HG03045 (cell line): Measurements from ENCODE around the gene PARD6G.

Source experiments
- ATAC-seq: cut with Tn5 transposase; IDR thresholded peaks from one replicate; pipeline ENCODE4 v1.9.1; 2021; ENCODE audit warnings: mild to moderate bottlenecking, moderate library complexity; ENCODE audit not compliant: unreplicated experiment

Gene PARD6G

DNA sequence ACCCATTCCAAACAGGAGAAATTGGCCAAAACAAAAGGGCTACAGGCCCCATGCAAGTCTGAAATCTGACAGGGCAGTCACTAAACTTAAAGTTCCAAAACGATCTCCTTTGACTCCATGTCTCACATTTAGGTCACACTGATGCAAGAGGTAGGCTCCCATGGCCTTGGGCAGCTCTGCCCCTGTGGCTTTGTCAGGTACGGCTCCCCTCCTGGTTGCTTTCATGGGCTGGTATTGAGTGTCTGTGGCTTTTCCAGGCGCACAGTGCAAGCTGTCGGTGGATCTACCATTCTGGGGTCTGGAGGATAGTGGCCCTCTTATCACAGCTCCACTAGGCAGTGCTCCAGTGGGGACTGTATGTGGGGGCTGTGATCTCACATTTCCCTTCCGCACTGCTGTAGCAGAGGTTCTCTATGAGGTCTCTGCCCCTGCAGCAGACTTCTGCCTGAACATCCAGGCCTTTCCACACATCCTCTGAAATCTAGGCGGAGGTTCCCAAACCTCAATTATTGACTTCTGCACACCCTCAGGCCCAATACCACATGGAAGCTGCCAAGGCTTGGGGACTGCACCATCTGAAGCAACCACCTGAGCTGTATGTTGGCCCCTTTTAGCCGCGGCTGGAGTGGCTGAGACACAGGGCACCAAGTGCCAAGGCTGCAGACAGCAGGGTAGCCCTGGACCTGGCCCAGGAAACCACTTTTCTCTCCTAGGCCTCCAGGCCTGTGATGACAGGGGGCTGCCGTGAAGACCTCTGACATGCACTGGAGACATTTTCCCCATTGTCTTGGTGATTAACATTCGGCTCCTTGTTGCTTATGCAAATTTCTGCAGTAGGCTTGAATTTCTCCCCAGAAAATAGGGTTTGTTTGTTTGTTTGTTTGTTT, 28.7 kb downstream of the PARD6G start:
- no peak for ATAC-seq

DNA sequence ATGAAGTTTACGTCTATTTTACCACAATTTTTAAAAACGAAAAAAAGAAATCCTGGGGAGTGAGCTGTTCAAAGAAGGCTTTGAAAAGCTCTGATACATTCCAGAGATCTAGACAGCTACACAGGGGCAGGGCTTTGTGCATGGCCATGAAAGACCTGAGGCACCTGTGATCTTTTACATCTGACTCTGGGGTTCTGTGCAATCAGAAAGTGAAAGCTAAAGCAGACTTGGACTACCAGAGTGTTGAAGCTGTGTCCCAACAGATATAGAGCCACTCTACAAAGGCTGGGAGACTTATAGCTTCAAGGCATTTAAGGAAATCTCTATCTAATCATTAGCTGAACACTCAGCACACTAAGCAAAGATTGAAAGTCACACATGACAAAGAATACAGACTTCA, 34.1 kb downstream of the PARD6G start:
- no peak for ATAC-seq

DNA sequence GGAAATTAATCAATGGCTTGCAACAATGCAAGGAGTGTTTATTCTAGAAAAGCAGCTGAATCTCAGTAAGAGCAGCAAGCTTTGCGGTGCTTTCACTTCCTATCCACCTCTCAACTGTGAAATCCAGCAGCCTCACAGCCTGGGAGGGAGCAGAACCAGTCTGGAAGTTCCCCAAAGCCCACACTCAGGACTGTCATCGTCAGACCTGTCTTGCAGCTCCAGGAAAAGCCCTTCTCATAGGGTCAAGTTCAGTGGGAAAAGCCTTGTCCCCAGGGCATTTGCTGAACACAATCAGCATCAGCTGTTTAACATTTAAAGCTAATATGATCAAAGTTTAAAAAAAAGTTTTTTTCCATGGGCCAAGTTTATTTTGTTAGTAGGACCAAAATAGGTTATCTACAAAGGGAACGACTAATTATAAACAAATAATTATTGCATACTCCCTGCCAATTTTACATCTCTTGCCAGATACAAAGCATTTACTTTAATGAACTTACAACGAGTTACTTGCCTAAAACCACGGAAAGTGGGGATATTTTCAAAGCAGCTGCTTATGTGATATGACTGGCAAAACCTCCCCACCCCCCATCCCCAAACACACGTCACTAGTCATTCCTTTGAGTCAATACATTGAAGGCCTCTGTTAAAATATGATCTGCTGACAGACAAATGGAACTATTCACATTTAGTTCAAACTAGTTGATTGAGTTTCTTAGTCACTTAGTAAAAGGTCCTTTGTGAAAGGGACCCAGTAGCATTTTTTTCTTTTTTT, 36.8 kb downstream of the PARD6G start:
- ATAC-seq: peak; percentile 81

DNA sequence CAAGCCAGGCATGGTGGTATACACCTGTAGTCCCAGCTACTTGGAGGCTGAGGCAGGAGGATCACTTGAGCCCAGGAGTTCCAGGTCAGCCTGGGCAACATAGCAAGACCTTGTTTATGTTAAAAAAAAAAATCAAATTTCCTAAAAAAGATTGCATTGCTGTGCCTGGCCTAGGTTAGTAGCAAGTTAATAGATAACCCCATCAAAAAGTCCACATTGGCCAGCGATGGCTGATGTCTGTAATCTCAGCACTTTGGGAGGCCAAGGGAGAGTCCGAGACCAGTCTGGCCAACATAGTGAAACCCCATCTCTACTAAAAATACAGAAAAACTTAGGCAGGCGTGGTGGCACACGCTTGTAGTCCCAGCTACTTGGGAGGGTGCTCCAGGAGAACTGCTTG, 38.7 kb downstream of the PARD6G start:
- no peak for ATAC-seq

DNA sequence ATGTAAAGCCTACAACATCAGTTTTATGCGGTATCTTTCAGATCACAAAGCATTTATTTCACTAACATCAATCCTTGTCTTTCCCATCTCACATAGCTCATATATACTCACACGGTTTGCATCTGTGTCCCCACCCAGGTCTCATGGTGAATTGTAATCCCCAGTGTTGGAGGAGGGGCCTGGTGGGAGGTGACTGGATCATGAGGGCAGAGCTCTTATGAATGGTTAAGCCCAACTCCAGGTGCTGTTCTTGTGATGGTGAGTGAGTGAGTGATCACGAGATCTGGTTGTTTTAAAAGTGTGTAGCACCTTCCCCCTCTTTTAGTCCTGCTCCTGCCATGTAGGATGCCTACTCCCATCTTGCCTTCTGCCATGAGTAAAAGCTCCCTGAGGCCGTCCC, 42.0 kb downstream of the PARD6G start:
- ATAC-seq: no peak

DNA sequence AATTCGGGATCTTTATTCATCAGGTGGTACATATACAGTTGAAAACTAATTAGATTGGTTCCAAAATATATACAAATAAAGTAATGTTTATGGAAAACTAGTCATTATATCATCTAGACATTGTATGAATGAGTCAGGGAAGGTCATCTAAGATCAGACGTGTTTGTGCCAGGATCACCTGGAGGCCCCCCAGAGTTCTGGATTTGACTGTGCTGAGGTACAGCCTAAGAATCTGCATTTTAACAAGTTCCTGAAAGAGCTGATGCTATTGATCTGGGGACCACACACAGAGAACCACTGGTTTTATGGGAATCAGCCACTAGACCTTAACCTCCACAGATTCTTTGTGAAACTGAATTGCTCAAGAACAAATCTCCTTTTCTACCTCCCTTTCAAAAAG, 43.2 kb downstream of the PARD6G start:
- ATAC-seq: no peak

DNA sequence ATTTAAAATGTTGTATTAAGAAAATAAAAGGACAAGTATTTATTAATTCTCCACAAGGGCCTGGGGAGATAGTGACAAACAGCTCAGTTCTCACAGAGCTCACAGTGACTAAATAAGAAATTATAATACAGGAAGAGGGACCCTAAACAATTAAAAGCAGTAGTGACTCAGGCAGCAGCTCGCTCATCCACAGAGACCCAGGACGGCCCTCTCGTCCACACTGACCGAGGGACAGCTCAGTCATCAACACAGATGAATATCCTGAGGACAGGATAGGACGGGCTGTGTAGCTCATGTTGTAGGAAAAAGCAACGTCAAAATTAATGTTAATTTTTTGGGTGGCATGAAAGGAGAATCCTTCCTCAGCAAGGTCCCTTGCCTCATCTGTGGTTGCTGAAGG, 44.1 kb downstream of the PARD6G start:
- ATAC-seq: no peak

DNA sequence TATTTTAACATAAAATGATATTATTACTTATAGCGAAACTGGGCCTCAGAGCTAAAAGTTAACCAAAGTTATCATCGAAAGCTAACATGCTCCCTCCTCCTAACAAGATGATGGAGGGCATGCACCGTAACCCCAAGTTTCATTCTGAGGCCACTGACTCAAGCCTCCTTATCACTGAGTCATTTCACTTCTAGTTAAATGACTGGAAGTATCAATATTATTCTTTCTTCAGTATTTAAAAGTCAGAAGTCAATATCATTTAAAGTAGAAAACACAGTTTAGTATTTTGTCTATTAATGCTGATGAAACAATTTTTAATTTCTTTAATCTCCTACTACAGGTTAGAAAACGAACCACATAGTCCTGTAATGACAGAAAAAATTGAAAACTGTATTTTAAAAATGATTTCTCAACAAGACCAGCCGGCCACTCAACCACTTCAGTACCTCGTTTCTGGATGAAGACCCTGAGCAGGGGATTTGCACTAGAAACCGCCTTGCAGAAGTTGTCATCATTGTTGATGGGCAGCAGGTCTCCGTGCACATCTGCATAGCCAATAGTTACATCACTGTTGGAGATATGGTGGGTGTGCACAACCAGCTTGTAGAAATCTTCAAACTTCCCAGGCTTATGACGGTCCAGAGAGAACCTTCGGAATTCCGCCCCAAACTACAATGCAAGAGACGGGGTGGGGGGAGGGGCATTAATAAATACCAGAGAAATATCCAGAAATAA, 44.9 kb downstream of the PARD6G start:
- ATAC-seq: peak; percentile 75

DNA sequence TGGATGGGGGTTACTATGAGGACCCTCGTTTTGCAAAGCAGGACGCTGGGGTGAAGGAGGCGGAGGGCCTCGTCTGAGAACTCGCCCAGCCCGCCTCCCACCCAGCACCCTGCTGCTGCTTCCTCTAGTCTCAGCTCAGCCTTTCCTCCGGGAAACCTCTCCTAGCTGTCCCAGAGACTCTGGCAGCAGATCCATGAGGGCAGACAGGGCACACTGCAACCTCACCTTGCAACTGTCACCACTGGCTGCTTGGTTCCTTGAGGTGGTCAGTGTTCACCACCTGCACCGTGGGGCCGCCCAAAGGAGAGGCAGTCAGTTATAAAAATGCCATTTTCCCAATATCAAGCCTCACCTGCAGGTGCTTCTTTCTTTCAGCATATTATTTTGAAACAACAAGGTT, 45.6 kb downstream of the PARD6G start:
- peak; percentile 22 for ATAC-seq

DNA sequence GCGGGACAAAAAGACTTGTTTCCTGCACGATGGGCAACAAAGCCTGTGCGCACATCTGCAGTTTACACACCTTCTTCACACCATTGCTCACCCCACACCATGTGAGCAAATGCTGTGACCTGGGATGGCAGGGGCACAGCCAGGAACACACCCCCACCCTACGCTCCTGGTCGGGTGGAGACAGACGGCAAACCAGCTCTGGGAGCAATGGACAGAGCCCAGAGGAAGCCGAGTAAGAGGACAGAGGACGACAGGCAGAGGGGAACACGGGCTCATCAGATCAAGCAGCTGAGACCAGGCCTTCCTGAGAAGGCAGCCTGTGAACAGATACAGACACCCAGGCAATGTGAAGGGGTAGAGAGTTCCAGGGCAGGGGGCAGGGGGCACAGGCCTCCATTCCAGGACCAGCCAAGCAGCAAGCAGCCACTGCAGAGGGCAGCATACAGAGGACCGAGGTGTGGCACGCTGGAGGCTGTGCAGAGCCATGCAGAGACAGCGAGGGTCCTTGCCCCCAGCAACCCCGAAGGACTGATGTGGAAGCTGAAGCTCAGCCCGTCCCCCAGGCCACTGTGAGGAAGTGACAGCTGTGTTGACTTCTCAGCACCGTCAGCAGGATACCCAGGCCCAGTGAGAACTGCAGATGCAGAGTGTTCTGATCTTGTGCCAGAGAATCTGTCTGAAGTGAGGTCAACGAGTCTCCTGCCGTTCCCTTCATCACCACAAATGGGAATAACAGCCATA, 46.2 kb downstream of the PARD6G start:
- ATAC-seq: no peak

DNA sequence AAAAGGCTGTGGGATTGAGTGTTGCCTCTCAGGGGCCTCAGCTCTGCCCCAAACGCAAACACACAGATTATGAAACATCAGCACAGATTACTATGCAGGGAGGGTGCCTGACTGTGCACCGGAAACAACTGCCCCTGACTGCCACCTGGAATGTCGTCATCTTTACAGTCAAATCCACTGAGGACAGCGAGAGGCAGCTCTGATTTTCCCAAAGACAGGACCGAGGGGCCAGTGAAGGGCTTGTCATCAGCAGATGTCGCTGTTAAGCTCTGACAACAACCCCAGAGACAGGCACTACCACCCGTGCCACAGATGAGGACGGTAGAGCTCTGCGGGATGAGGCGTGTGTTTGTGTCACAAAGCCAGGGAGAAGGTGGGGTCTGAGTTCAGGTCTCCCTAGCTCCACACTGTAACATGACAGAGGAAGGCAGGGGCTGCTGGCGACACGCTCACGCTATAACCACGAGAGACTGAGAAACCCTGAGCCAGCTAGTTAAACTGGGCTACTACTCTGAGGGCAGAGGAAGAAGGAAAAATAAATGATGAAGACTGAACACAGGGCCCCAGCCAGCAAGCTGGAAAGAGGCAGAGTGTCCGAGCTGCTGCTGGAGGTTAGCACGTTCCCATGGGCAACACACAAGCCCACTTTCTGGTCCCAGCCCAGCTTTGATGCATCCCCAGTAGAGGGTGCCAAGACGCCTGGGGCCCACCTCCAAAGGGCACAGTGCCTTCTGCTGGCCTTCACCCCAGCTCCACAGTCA, 47.0 kb downstream of the PARD6G start:
- ATAC-seq: no peak

DNA sequence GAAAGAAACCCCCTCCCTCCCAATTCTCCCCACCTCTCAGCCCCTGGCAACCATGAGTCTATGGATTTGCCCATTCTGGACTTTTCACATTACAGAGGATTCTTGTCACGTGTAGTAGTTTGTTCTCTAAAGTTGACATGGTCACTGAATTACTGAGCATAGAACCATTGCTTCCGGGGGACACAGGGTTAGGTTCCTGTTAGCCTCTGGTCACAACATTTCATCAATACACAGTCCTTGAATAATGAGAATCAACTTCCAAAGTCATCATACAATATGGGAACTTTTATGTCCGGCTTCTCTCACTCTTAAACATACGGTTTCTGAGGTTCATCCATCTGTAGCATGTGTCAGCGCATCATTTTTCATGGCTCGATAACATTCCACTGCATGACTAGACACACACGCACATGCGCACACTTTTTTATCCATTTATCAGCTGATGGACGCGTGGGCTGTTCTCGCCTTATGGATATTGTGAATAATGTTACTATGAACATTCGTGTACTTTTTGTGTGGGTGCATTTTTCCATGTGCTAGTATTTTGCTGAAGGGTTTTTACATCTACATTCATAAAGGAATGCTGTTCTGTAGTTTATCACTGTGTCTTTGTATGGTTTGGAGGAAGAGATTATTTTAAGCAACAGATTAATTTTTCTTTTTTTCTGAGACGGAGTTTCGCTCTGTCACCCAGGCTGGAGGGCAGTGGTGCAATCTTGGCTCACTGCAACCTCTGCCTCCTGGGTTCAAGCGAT, 48.1 kb downstream of the PARD6G start:
- no peak for ATAC-seq

DNA sequence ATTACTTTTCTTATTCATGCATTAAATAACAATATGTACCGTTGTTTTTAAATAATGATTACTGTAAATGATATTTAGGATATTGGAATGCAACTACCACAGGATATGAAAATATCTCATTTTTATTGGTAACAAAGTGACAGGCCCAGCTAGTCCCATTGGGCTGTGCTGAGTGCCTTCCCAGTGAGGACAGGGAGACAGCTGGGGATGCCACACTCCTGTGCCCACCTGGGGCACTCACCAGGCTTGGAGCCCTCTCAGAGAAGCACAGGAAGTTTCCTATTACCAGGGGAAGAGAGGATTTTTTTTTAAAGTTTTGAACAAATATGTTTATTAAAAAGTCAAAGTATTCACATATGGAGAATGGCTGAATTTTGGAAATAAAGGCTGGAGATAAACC, 48.9 kb downstream of the PARD6G start:
- ATAC-seq: no peak

DNA sequence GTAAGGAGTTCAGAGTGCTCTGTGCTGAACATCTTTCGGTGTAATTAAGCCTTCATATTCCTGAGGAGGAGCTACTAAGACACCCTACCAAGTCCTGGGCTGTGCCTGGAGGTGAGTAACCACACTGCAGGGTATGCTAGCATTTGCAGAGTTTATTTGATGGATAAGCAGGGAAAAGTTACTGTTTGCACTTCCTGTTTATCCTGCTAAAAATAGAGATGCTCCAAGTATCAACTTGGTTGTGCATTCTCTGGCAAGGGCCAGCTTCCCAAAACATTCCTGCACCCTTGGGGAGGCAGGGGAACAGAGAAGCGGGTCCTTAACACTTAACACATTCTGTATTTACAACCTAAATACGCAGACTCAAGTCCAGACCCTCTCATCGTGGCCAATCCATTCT, 49.8 kb downstream of the PARD6G start:
- ATAC-seq: no peak

DNA sequence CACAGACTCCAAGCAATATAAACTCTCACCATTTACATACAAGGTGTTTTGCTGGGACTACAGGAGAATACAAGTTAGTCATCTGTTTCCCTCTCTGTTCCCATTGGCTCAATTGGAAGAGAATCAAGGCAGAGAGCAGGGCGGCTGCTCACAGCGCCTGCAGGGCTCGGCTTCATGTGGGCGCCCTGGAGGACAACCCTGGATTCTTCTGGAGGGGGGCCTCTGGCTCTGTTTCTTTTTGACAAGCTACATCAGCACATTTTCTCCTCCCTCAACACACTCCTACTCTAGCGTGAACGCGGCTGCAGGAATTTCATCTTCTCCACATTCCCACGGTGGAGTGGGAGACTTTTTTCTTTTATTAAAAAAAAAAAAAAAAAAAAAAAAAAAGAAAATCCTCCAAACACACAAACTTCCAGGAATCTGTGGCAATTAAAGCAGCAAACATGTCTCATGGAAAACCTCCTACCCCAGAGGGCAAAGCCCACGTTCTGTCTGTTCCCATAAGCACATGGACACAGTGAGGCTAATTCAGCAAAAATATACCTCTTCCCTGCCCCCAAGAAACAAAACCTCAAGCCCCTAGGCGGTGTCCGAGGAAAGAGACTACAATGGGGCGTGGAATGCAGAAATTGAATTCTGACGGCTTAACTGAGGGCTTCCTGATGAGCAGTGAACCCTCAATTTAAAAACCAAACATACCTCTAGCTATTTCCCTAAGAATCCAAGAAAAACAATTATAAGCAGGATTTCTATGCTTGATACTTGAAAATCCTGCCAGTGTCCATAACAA, 50.6 kb downstream of the PARD6G start:
- ATAC-seq: no peak

DNA sequence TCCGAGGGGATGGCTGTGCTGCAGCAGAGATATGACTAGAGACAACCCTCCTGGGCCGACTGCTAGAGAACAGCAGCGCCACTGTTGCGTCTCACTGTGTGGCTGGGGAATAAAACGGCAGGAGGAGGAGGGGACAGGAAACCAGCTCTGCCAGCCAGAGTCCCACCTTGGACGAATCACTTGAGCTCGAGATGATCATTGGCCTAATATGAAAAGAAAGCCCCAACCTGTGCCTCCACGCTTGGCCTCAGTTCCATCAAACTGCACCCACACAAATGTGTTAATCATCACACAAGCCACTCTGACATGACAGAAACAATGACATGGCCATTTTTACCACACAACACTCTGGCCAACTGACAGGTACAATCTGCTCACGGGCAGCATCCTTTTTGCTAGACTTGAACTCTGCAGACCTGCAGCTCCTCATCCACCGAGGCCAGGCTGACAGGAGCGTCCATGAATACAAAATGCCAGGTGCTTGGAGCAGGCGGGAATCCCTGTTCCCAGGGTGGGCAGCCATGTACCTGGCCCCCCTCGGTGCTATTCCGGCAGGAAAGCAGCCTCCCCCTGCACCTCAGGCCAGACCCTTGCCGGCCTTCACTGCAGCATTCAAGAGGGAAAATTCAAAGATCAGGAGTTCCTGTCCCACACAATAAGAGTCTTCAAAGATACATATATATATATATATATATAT, 52.3 kb downstream of the PARD6G start:
- ATAC-seq: no peak

DNA sequence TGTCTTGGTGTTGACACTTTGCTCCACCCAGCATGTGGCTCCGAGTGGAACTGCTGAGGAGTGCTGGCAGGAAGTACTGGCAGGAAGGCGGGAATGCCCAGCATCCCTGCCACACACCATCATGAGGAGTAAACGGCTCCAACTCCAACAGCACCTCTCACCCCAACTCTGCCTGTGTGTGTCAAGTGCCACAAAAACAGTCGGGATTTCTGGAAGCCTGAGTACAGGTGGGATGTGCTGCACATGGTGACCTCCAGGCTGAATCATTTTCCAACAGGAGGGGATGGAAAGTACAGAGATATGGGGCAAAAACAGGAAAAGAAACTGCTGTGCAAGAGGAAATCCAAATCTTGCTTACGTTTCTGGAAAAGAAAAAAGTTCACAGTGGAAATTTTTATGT, 53.6 kb downstream of the PARD6G start:
- no peak for ATAC-seq
